HTR-8/SVneo (cell line): ENCODE results near the gene DYRK3.
"Not testable (repeated sequence)": the region's sequence is repeated elsewhere in the genome, so short reads cannot be mapped to it uniquely, and the experiment has no call there.

Experiments used
- DNase-seq: peaks from one replicate; pipeline ENCODE4 v3.0.0; 2011; ENCODE audit warnings: low spot score, mixed read lengths; ENCODE audit not compliant: insufficient read length
- FAIRE-seq: peaks from 2 replicates; lab custom pipeline; 2011; peaks lifted over from hg19 to GRCh38; lab: Jason Lieb, UNC

Gene DYRK3

DNA sequence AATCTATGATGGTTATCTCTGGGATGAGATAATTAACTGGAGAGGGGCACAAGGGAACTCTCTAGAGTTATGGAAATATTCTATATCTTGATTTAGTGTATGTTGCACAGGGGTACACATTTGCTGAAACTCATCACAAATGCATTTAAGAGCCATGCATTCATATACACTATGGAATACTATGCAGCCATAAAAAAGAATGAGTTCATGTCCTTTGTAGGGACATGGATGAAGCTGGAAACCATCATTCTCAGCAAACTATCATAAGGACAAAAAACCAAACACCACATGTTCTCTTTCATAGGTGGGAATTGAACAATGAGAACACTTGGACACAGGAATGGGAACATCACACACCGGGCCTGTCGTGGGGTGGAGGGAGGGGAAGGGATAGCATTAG lies 8.9 kb upstream of the DYRK3 start:
- DNase-seq, FAIRE-seq: not testable (repeated sequence)

DNA sequence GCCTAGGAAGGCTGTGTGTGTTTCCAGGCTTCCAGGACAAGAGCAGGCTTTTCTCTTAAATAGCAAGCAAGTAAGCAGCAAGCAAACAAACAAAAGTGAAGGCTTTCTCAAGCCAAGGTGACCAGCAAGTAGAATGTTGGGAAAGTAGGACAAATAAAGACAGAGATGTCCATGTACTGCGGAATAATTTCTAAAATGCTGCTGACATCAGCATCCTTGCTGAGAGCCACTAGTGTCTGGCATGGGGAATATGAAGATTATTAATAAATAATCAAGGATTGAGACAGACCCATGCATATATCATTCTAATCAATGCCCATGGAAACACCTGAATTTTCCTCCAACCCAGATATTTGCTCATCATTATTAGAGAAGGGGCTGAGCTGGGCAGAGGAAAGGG lies 6.4 kb upstream of the DYRK3 start:
- FAIRE-seq (no peak), DNase-seq (no peak)

DNA sequence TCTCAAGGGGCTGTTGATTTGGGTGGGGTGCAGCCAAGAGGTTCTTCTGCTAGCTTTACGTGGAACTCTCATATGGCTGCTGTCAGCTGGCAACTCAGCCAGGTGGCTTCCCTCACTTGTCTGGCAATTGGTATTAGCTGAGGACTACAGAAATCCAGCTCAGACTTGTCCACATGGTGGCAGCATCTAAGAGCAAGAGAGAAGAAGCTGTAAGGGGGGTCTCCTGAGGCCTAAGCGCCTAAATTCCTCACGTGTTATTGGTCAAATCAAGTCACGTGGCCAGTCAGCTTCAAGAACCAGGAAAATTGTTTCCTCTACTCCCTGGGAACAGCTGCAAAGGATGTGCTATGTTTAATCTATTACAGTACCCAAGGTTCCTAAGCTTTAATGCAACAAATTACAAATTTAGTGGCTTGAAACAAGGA lies 4.2 kb upstream of the DYRK3 start:
- no peak for FAIRE-seq

DNA sequence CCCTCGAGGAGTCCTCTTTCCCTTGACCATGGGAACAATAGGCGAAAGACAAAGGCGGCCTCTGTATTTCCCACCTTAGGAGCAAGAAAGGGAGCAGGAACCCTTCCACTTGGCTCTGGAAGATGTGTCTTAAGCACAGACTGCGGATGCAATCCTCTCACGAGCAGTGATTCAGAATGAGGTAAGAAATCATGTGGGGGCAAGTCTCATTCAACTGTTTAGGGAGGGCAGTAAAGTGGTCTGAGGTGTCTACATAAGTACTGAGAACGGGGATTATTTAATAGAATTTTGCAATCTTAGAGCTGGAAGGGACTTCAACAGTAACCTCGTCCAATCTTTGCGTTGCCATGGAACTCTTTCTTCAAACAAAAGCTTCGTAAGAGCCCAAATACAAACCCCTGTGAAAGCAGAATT lies 1.6 kb upstream of the DYRK3 start:
- no peak for DNase-seq
- FAIRE-seq = no peak

More for the DNA sequence above, 4.2 kb upstream of the DYRK3 start:
- DNase-seq = peak; percentile 75

DNA sequence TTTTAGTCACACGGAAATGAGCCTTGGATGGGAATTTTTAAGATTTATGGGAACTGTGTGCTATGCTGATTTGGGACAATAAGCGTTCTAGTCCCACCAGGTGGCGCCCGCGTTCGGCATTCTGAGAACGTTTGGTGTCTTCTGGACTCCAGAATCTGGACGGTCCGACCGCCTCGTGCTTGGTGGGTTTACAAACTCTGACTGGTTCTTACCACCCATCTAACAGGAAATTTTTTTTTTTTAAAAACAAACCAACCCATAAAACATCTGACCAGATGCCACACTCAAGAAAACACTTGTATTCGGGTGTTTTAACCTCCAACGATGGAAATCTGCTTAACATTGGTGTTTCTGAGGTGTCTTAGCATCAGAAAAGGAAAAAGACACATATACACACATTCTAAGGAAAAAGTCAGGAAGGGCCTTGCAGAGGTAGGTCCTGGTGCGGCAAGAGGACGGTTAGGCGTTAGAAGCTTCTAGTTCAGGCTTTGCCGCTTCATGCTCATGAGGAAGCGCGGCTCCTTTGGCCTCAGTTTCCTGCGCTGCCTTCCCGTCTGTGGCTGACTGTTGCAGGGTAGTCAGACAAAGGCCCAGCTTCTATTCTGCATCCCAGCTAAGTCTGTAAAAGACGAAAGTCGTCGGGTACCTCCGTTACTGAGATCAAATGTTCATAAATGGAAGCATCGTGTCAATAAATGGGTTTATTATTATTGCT lies 814 bp upstream of the DYRK3 start:
- DNase-seq (peak; percentile 74), FAIRE-seq (no peak)

DNA sequence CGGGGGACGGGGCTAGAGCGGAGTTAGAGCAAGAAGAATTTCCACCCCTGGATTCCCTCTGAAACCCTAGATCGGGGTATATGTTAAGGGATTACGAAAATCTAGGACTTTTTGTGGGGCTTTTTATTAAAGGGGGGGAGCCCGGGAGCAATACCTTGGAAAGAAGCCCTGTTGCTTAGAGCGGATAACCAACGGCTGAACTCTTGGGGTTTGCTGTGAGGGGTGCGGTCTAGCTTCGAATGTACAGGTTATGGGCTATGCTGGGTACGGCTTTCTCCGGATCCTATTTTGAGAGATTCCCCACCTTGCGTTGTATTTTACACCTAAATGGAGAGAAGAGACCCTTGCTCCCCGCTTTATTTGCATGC lies 626 bp downstream of the DYRK3 start:
- FAIRE-seq = no peak

DNA sequence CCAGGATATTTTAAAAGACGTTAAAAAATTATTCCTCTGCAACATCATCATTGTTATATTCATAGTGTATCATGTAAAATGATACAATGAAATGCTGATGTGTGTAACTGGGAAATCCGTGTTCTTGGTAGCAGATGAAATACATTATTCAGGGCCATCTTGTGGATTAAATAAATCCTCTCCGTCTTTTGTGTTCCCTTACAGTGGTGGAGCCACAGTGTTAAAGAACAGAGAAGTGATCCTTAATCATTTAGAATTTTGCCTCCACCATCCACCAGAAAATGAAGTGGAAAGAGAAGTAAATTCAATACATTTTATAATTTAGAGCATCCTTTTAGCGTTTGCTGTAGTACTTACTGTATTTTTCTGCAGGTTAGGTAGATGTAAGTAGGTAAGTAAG lies 1.3 kb downstream of the DYRK3 start:
- no peak for FAIRE-seq
- no peak for DNase-seq

More for the DNA sequence above, 626 bp downstream of the DYRK3 start:
- DNase-seq = no peak

DNA sequence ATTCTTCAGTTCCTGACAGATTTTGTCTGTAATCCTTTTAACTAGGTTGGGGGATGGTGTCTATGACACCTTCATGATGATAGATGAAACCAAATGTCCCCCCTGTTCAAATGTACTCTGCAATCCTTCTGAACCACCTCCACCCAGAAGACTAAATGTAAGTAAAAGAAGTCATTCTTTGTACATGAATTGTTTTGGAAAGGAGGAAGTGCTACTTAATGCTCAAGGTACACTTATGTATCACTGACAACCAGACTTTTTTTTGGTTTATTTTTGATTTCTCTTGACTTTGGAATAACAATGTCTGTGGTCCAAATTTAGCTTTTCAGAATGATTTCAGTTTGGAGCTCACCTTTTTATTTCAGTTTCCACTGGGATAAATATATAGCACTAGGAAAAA lies 2.3 kb downstream of the DYRK3 start:
- DNase-seq (no peak), FAIRE-seq (no peak)

DNA sequence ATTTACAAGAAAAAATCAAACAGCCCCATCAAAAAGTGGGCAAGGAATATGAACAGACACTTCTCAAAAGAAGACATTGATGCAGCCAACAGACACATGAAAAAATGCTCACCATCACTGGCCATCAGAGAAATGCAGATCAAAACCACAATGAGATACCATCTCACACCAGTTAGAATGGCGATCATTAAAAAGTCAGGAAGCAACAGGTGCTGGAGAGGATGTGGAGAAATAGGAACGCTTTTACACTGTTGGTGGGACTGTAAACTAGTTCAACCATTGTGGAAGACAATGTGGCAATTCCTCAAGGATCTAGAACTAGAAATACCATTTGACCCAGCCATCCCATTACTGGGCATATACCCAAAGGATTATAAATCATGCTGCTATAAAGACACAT lies 6.7 kb downstream of the DYRK3 start:
- DNase-seq, FAIRE-seq: not testable (repeated sequence)

DNA sequence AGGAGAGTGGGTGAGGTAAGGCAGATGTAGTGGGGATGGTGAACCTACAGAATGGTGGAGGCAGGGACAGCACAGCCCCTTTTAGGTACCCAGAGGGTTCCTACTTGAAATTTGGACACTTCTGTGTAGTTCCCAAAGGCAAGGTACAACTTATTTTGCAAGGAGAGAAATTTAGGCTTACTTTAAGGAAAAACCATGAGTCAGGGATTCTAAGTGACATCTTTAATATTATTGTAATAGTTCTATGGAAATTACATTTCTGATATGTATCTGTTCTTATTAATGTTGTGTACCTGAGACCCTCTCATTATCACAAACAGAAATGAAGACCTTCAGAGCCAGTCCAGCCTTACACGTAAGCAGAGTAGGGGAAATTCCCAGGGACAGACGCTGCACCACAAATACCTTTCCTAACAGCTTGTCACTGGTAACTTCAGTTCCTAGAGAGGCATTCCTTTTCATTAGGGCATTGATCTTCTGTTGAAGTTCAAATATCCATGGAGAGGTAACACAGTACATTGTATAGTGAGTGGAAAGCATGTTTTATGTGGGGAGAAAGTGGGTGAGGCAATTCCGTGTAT lies 7.9 kb downstream of the DYRK3 start:
- no peak for DNase-seq
- no peak for FAIRE-seq

DNA sequence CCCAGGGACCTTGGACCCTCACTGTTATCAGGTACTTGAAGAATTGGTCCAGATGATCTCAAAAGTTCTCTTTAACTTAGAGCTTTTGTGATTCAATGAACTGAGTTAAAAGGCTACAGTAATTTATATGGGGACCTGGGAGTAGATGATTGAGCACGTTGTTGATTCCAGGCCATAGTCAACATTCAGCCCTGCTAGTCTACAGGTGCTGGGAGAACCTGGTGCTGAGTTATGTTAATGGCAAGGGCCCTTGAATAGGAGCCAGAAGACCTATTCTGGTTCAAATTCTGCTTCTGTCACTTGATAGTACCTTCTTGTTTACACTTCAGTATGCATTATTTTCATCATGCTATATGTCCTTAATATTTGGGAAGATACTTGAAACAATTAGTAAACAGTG lies 11.2 kb downstream of the DYRK3 start:
- DNase-seq (no peak), FAIRE-seq (no peak)

DNA sequence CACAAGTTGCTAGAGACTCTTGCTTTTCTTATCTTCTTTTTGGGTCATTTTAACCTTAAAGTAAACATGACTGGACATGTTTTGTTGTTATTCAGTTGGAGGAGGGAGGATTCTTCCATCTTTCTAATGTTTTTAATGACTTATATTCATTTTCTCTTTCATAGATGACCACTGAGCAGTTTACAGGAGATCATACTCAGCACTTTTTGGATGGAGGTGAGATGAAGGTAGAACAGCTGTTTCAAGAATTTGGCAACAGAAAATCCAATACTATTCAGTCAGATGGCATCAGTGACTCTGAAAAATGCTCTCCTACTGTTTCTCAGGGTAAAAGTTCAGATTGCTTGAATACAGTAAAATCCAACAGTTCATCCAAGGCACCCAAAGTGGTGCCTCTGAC lies 11.9 kb downstream of the DYRK3 start:
- no peak for FAIRE-seq

DNA sequence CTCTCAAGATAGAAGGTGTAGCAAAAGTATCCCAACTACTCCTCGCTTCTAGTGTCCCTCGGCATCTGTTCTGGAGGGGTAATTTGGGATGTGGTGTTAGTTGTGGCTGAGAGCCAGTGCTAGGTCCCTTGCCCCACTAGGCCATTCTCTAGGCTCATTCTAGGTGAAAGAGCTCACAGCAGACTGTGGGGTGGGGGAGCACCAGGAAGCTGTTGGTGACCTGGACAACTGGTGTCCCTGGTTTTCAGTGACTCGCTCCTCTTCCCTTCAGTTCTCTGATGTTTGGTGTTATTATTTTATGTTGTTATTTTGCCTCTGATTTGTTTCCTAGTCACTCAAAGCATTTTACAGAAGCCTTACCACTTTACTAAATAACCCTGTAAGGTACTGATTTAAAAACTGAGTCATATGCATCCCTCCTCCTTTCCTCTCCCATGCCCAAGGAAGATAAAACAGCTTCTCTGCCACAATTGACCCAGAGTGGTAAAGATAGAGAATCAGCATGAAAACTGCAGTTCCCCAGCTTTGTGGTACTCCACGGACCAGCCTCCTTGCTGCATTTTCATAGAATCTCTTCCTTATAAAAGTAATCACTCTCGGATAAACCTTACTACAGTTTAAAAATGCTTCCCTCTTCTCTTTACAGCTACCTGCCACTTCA lies 14.1 kb downstream of the DYRK3 start:
- FAIRE-seq = no peak

More for the DNA sequence above, 11.9 kb downstream of the DYRK3 start:
- no peak for DNase-seq

DNA sequence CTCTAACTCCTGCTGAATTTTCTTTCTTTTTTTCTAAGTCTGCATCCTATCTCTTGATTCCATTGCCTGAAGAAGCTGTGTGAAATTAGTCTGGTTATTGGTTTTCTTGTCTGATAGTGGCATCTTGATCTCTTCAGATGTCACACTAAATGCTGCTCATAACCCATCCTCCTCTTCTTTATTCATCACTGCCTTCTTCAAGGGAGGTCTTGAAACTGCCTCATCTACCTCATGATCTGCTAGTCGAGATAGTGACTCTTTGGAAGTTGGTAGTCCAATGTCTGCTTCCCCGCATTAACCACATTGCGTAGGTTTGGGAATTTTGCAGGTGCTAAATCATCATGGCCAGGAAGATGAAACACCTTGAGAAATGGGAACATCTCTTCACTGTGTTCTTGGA lies 15.7 kb downstream of the DYRK3 start:
- DNase-seq (no peak), FAIRE-seq (no peak)

More for the DNA sequence above, 14.1 kb downstream of the DYRK3 start:
- no peak for DNase-seq

DNA sequence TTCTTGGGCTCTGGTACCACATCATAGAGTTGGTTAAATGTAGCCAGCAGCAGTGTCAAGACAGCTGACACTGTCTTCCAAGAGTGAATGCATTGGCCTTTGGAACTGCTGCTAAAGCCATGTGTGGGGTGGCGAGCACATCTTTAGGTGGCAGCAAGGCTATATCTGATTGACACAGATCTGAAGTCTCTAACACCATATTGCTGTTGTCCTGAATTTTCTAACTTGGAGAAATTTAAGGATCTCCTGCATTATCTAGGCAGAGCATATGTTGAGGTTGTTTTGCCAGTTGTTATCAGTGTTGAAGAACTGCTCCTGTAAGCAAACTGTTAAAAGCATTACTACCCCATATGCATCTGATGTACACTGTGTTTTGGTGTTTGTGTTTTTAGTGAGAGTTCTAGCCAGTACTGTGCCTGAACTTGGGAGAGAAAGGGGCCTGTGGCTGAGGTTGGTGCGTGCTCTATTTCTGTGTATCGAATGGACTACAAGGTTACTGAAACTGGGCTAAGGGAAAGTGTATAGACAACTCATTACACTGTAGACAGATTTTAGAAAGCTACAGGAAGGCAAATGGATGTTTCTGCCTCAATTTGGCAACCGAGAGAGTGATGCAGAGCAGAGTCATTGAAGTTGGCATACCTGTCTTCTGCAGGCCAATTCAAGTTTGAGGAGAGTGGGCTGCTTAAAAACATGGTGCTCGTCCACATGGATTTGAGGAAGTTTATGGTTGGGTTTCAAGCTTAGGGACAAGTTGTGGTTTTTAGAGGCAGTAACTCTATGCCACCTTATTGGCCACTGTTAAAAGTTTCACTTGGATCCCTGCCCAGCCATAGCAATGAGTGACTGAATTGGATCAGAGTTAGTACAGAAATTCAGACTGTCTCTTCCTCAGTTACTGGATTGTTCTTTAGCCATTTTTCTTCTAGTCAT lies 16.9 kb downstream of the DYRK3 start:
- no peak for DNase-seq
- FAIRE-seq = no peak

DNA sequence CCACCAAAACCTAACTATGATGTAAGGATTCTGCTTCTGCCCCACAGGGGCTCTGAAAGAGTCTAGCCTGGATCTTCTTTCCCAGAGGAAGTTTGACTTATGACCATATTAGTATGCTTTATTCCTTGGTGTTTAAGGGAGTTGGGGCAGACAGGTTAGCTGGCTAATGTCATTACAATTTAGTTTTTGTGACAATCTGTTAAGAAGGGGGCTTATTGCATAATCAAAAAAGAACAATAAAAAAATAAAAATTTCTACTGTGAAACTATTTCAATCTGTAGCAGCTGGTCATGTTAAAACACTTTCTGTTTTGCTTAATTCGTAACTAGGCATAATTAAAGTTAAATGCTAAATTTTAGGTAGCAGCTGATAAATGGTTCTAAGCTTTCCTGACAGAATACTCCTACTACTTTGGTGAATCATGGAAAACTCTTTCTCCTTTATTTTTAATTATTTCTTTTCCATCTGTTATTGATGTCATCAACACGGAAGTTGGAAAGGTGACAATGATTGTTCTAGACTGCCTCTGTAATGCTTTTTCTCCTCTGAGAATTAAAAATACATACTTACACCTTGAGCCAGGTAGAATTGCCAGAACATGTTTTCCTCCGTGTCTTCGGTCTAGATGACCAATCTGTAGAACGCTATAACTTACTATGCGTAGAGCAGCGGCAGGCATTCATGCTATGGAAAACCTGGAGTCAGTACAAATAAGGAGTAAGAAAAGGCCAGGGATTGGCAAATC lies 18.6 kb downstream of the DYRK3 start:
- FAIRE-seq = no peak

DNA sequence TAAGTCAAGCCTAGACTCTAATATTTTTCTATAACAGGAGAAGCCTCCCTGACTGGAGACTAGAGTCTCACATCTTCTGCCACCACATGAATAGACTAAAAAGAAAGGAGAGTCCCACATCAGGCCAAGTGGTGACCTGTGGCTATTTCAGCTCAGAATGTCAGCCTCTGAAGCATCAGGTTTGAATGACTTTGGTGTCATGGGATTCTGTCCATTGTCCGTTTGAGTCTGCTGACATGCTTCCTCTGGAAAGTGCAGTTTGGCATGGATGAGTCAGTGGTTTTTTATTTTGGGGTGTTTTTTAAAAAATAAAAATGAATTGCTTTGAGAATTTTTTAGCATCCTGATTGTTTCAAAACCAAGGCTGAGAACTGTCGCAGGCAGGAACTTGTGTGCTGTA lies 19.5 kb downstream of the DYRK3 start:
- no peak for DNase-seq
- FAIRE-seq = no peak

More for the DNA sequence above, 18.6 kb downstream of the DYRK3 start:
- no peak for DNase-seq

DNA sequence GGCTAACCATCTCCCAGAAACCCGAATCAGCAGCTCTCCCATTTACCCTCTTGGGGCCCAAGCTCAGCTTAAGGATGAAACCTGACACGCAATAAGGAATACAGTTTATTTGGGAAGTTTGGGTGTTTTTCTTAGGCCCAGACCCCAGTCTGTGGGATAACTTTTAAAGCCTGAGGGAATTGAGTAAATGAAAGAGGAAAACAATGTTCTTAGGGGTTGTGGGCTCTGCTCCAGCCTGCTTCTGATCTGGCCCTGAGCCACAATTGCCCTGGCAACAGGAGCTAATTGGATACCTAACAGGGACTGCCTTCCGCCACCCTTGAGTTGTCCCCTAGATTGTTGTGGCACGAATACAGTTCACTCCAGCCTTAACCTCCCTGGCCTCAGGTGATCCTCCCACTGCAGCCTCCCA lies 20.1 kb downstream of the DYRK3 start:
- DNase-seq = no peak
- no peak for FAIRE-seq

DNA sequence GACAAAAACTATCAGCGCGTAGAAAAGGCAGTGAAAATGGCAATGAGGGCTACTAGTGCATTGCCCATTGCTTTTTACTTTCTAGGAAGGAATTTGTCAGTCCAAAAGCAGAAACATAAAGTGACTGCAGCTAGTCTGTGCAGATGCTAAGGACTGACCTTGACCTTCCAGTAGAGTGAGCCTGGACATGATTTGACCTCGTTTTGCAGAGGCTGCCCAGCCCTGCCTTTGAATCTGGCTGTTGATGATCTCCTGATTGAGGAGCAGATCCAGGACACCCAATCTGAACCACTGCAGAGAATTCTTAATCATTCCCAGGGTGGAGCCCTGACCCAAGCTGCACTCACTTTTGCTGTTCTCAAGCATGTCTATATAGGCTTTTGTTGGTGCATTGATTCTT lies 21.6 kb downstream of the DYRK3 start:
- DNase-seq (no peak), FAIRE-seq (no peak)

DNA sequence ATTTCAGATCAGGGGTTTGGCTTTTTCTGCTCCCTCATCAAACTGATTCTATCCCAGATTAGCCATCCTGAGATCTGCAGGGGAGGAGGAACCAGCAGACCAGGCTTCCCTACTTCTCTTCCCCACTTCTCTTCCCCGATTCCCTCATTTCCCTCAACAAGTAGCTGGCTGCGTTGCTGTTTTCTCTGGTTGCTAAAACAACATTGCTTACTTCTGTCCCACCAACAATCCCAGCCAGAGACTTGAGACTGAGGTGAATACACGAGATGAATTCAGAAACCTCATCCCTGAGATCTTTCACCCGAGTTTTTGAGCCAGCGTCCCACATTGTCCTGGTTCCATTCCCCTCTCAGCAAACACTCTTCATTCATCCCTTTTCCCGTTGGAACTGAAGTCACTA lies 22.4 kb downstream of the DYRK3 start:
- no peak for FAIRE-seq
- DNase-seq = no peak
